ENCODE results near the gene NHP2. TPM values are rescaled to one million over a fixed set of nuclear protein-coding genes. Genes with fewer than 3 reads are reported as not detected.
A peak's percentile ranks its signal among the peaks of the same experiment; 100 is the strongest.
"Not testable (repeated sequence)": the region's sequence is repeated elsewhere in the genome, so short reads cannot be mapped to it uniquely, and the experiment has no call there.

Gene NHP2
- total RNA-seq, 1 donor from 2014 or later: 55.1 TPM

DNA sequence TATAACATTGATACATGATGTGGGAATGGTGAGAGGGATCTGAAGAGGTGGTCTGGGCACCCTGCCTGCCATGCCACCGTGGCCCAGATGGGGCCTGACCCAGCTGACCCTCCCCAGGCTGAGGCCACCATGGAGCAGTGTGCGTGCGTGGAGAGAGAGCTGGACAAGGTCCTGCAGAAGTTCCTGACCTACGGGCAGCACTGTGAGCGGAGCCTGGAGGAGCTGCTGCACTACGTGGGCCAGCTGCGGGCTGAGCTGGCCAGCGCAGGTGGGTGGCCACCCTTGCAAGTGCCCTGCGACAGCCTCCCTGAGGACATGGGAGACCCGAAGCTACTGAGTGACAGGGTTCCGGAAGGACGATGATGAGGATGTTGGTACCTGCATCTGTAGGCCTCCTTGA is 15.7 kb downstream of the NHP2 start:
- intact Hi-C loops (cut with DNase I): no loop called here
- DNase-seq (ENCODE audit: low spot score in 2 of 2): no peak
- TF ChIP-seq CTCF (IDR thresholded peaks at IDR 0.05): no peak
- Histone ChIP-seq H3K9me3 (no peaks in the 10 kb centered on the region), H3K27ac (no peak overlapping the region), H3K27me3 (no peaks in the 10 kb centered on the region), H3K4me1 (no peaks in the 10 kb centered on the region), H3K36me3 (peaks cover 39 to 40% of the 10 kb centered on the region in 2 donors), H3K4me3 (no peak overlapping the region)

- no peaks in the 10 kb centered on the region for H3K9me3 ChIP-seq
- no peak for TF ChIP-seq CTCF (IDR thresholded peaks at IDR 0.05)
- no peaks in the 10 kb centered on the region for H3K27me3 ChIP-seq
- DNase-seq (ENCODE audit: low spot score in 2 of 2): no peak
- no peak overlapping the region for H3K4me3 ChIP-seq
- intact Hi-C loops (cut with DNase I): no loop called here
- H3K27ac ChIP-seq: no peak overlapping the region
- H3K4me1 ChIP-seq: peaks cover 0 to 2% of the 10 kb centered on the region in 2 donors
- H3K36me3 ChIP-seq: peaks cover 29 to 32% of the 10 kb centered on the region in 2 donors
Observed at GRCh38 chr5:178136990-178137389, 16.7 kb downstream of the NHP2 start.

GRCh38 chr5:178131446-178131996 is 22.2 kb downstream of the NHP2 start:
- Histone ChIP-seq H3K4me3 (peak overlapping the region; percentile 78 to 80), H3K4me1 (peaks cover 0 to 12% of the 10 kb centered on the region in 2 donors), H3K9me3 (no peaks in the 10 kb centered on the region), H3K27ac (peak overlapping the region; percentile 93 to 95), H3K27me3 (no peaks in the 10 kb centered on the region), H3K36me3 (peaks cover 10 to 14% of the 10 kb centered on the region in 2 donors)
- TF ChIP-seq CTCF (IDR thresholded peaks at IDR 0.05): no peak
- DNase-seq (ENCODE audit: low spot score in 2 of 2): no peak
- intact Hi-C loops (cut with DNase I): loop anchor here (1.0 kb wide), 2 partner anchors 23 to 73 kb away; partner anchors contain the start of gene HNRNPAB

DNA sequence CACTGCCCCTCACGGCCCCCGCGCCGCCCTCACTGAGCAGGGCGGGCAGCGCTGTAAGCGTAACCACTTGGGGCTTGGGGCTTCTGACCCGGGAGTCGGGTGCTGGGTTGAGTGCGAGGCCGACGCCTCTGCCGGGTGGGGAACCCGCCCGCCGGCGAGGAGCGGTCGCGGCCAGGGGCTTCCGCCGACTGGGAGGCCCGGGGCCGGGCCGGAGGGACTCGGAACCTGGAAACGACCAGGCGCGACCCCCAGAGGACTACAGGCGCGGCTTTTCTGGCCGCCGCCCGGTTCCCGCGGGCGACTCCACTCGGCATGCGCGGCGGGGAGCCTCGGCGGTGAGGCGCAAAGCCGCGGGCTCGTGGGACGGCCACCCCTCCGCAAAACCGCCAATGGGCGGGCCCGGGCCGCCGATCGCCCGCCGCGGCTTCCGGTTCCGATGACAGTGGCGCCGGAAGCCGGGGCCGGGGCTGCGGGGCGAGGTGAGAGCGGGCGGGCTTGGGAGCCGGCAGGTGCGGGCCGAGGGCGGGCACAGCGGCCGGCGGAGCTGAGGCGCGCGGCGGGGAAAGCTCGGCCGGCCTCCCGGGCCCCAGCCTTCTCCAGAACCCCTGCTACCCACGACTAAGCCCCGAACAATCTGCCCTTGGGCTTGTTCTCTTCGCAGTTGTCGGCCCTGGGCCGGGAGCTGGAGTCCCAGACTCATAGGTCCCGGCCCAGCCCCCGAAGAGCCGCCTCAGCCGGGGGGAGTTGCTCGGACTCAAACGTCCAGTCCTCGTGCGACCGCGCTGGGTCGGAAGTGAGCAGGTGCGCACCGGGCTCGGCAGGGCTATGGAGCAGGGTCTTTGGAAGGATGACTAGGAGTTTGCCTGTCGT is 22.9 kb downstream of the NHP2 start, which contains the start of gene RMND5B:
Gene RMND5B, plus strand, starts transcription at position 439 of the 870 bp plus-strand sequence. CDS start 7,106 bp downstream, outside the sequence.
- Histone ChIP-seq H3K9me3 (no peaks in the 10 kb centered on the region), H3K4me3 (peak within 1 kb of the TSS; percentile 78 to 80), H3K36me3 (peaks cover 9 to 11% of the 10 kb centered on the region in 2 donors), H3K27ac (peak within 1 kb of the TSS; percentile 93 to 95), H3K4me1 (peaks cover 0 to 12% of the 10 kb centered on the region in 2 donors), H3K27me3 (no peaks in the 10 kb centered on the region)
- intact Hi-C loops (cut with DNase I): loop anchor here (1.0 kb wide), 2 partner anchors 23 to 73 kb away; partner anchors contain the start of gene HNRNPAB
- no peak for TF ChIP-seq CTCF (IDR thresholded peaks at IDR 0.05)
- peak in 1 of 2 donors; percentile 89 for DNase-seq (ENCODE audit: low spot score in 2 of 2)

DNA sequence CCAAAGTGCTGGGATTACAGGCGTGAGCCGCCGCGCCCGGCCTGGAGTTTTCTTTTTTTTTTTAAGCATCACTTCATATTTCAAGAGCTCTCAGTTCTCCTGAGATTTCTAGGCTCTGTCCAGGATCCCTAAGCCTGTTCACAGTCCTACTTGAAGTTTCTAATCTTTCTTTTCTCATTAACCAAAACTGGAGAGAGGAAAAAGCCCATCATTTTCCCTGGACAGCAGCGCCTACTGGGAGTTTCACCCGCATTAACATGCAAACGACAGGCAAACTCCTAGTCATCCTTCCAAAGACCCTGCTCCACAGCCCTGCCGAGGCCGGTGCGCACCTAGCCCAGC is 23.5 kb downstream of the NHP2 start:
- H3K27ac ChIP-seq: peak overlapping the region; percentile 93 to 95

DNA sequence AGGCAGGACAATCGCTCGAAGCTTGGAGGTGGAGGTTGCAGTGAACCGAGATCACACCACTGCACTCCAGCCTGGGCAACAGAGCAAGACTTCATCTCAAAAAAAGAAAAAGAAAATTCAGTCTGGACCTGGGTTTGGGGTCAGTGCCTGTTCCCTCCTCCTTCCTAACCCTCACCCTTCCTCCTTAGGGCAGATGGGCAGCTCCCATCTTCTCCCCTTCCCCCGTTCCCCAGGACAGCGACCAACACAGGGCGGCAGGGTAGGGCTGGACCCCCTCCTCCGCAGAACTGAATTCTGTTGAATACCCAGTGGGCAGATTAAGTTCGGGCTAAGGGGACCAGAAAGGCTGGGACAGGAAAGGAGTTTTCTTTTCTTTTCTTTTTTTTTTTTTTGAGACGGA is 24.4 kb downstream of the NHP2 start:
- Histone ChIP-seq H3K36me3 (peaks cover 4% of the 10 kb centered on the region in 2 donors), H3K4me3 (no peak overlapping the region), H3K4me1 (peaks cover 0 to 12% of the 10 kb centered on the region in 2 donors), H3K27me3 (no peaks in the 10 kb centered on the region), H3K27ac (no peak overlapping the region), H3K9me3 (no peaks in the 10 kb centered on the region)
- TF ChIP-seq CTCF (IDR thresholded peaks at IDR 0.05): no peak
- DNase-seq (ENCODE audit: low spot score in 2 of 2): no peak
- intact Hi-C loops (cut with DNase I): no loop called here

More for the DNA sequence above, 23.5 kb downstream of the NHP2 start:
- H3K9me3 ChIP-seq; H3K36me3 ChIP-seq; DNase-seq (ENCODE audit: low spot score in 2 of 2); intact Hi-C loops (cut with DNase I); H3K27me3 ChIP-seq: not testable (repeated sequence)
- Histone ChIP-seq H3K4me1 (peaks cover 0 to 12% of the 10 kb centered on the region in 2 donors), H3K4me3 (peak overlapping the region; percentile 78 to 80)

- H3K36me3 ChIP-seq; intact Hi-C loops (cut with DNase I); H3K27ac ChIP-seq; H3K27me3 ChIP-seq; H3K4me3 ChIP-seq; DNase-seq (ENCODE audit: low spot score in 2 of 2); H3K9me3 ChIP-seq: not testable (repeated sequence)
- peaks cover 0 to 12% of the 10 kb centered on the region in 2 donors for H3K4me1 ChIP-seq
Observed at GRCh38 chr5:178127300-178128009, 26.2 kb downstream of the NHP2 start.
